Lower lobe of right lung (tissue), 2 donors: ENCODE results near the gene COL12A1. TPM values are rescaled to one million over a fixed set of nuclear protein-coding genes. Genes with fewer than 3 reads are reported as not detected.

Source experiments
- ATAC-seq, 2 donors: fragments of 200-7000 bp; cut with Tn5 transposase; one replicate each; pipeline ENCODE4 v1.9.1; 2020 to 2022; ENCODE audit warnings: mild to moderate bottlenecking in 2 of 2, moderate library complexity in 2 of 2
- DNase-seq: peaks from one replicate; pipeline ENCODE4 v3.0.0-alpha.2; 2020
- H3K27ac ChIP-seq: fragments of 200-600 bp; one replicate; pipeline ENCODE4 v1.8.0; 2022
- H3K27me3 ChIP-seq: fragments of 200-600 bp; one replicate; pipeline ENCODE4 v1.8.0; 2022; ENCODE audit warnings: low read depth
- H3K36me3 ChIP-seq: fragments of 200-600 bp; one replicate; pipeline ENCODE4 v1.8.0; 2022; ENCODE audit warnings: mild to moderate bottlenecking
- H3K4me1 ChIP-seq: fragments of 200-600 bp; one replicate; pipeline ENCODE4 v1.8.0; 2022
- H3K4me3 ChIP-seq: fragments of 200-600 bp; one replicate; pipeline ENCODE4 v1.8.0; 2022; ENCODE audit warnings: mild to moderate bottlenecking
- H3K9me3 ChIP-seq: fragments of 200-600 bp; one replicate; pipeline ENCODE4 v1.8.0; 2022
- CTCF ChIP-seq: fragments of 200-600 bp; IDR thresholded peaks from one replicate; pipeline ENCODE4 v1.8.0; 2022; ENCODE audit warnings: antibody characterized with exemption, mild to moderate bottlenecking
- intact Hi-C: fragments of 100-400 bp; cut with DNase I; formaldehyde crosslinking; loops from one replicate; pipeline ENCODE4 v1.11.0; 2022
- total RNA-seq: library from RNA; stranded (reverse); fragmentation: NEBNext Ultra II Directional; extraction: Animal tissue kit (Norgen Biotek cat#: 25700); gene quantifications from one replicate; pipeline ENCODE4 v1.2.1, GENCODE V29; 2021
- donor health status: DM: no; HTN: yes; CAD: no; lungs with severe emphysema.

COL12A1 gene
- total RNA-seq, 1 donor from 2014 or later: 36.6 TPM

DNA sequence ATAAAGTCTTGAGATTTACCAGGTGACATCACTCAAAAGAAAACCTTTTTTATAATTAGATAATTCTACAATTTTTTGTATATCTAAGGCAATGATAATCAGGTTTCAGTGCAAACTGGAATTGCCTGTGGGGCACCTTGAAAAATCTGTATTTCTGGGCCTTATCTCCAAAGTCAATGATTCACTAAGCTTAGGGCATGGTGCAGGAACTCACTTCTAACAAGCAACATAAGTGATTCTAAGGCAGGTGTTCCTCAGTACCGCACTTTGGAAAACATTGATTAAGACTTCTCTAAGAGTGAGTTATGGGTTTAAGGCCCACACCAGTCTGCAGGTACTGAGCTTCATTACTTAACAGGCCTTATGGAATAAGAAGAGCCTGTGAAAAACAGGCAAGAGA is 115.3 kb downstream of the COL12A1 start:
- Histone ChIP-seq H3K4me1 (no peaks in the 10 kb centered on the region), H3K9me3 (no peaks in the 10 kb centered on the region), H3K4me3 (no peak overlapping the region), H3K27me3 (no peaks in the 10 kb centered on the region), H3K36me3 (no peaks in the 10 kb centered on the region), H3K27ac (no peak overlapping the region)
- ATAC-seq: no peak
- TF ChIP-seq CTCF: no peak
- DNase-seq: no peak
- intact Hi-C loops: no loop called here

- intact Hi-C loops: no loop called here
- no peak for DNase-seq
These were observed 115.9 kb downstream of the COL12A1 start for GRCh38 chr6:75089921-75090320.

GRCh38 chr6:75089151-75089897 is 116.5 kb downstream of the COL12A1 start:
- H3K9me3 ChIP-seq: no peaks in the 10 kb centered on the region
- ATAC-seq: no peak

More at GRCh38 chr6:75089921-75090320, 115.9 kb downstream of the COL12A1 start:
- ATAC-seq: no peak
- no peak for TF ChIP-seq CTCF
- H3K4me1 ChIP-seq: no peaks in the 10 kb centered on the region
- H3K4me3 ChIP-seq: no peak overlapping the region
- no peaks in the 10 kb centered on the region for H3K27me3 ChIP-seq
- H3K9me3 ChIP-seq: no peaks in the 10 kb centered on the region
- H3K27ac ChIP-seq: no peak overlapping the region
- H3K36me3 ChIP-seq: no peaks in the 10 kb centered on the region

GRCh38 chr6:75085931-75086635 is 119.8 kb downstream of the COL12A1 start:
- no peak for ATAC-seq
- Histone ChIP-seq H3K36me3 (no peaks in the 10 kb centered on the region), H3K9me3 (no peaks in the 10 kb centered on the region), H3K27ac (no peak overlapping the region), H3K4me1 (no peaks in the 10 kb centered on the region), H3K27me3 (no peaks in the 10 kb centered on the region), H3K4me3 (no peak overlapping the region)
- intact Hi-C loops: no loop called here
- no peak for TF ChIP-seq CTCF
- no peak for DNase-seq

More at GRCh38 chr6:75089151-75089897, 116.5 kb downstream of the COL12A1 start:
- Histone ChIP-seq H3K4me1 (no peaks in the 10 kb centered on the region), H3K4me3 (no peak overlapping the region), H3K36me3 (no peaks in the 10 kb centered on the region), H3K27ac (no peak overlapping the region), H3K27me3 (no peaks in the 10 kb centered on the region)
- TF ChIP-seq CTCF: no peak
- intact Hi-C loops: no loop called here
- no peak for DNase-seq

DNA sequence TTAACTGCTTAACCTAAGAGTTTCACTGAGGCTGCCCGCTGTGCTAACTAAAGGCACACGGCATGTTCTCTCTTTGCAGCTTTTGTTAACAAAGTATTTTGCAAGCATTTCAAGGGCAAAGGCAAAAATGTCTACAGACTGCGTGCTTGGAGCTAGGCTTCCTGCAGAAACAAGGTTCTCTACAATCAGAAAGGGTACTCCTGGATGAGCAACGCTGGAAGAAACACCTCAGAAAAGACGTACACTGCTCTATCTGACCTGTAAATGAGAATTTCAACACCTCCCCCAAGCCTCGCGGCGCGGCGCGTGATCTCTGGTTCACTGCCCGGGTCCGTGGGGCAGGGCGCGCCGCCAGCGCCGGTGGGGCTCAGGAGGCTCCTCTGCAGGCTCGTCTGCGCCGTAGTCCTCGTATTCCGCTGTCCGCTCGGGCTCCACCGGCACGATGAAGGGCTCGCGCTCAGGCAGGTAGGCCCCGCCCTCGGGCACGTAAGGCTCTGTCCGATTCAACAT is 120.9 kb downstream of the COL12A1 start:
- no peaks in the 10 kb centered on the region for H3K27me3 ChIP-seq
- peak; percentile 58 for DNase-seq
- H3K27ac ChIP-seq: no peak overlapping the region
- H3K4me3 ChIP-seq: peak overlapping the region; percentile 40
- no peaks in the 10 kb centered on the region for H3K9me3 ChIP-seq
- intact Hi-C loops: no loop called here
- peak; percentile 82 for ATAC-seq
- no peaks in the 10 kb centered on the region for H3K36me3 ChIP-seq
- no peak for TF ChIP-seq CTCF
- no peaks in the 10 kb centered on the region for H3K4me1 ChIP-seq
